IMR-90 (cell line): ENCODE measurements around the gene SIK3. TPM values are rescaled to one million over a fixed set of nuclear protein-coding genes. Genes with fewer than 3 reads are reported as not detected.

Source experiments
- ATAC-seq: fragments of 200-7000 bp; cut with Tn5 transposase; 2 replicates; pipeline ENCODE4 v1.9.1; 2020; ENCODE audit warnings: low read depth, mild to moderate bottlenecking, moderate library complexity
- BruUV-seq: library from RNA; stranded (reverse); fragments of 400-500 nt; replicated peaks from 2 replicates; lab custom pipeline; 2021; lab: Mats Ljungman, UMichigan
- CTCF ChIA-PET: fragments of 300-600 bp; formaldehyde crosslinking; extraction: SDS; loops from one replicate; lab custom pipeline; 2021; ENCODE audit warnings: antibody characterized with exemption; lab: Yijun Ruan, JAX
- POLR2A ChIA-PET: fragments of 300-600 bp; sonication (Branson Sonifier 250); formaldehyde crosslinking; loops from one replicate; lab custom pipeline; 2022; ENCODE audit warnings: antibody characterized with exemption; ENCODE audit not compliant: unreplicated experiment; lab: Charles Lee
- DNase-seq: peaks from one replicate; pipeline ENCODE4 v3.0.0; 2013
- H2AFZ ChIP-seq: replicated peaks from 2 replicates; pipeline ENCODE3; 2013; ENCODE audit warnings: low read length, mild to moderate bottlenecking; ENCODE audit not compliant: poor library complexity
- H2AK5ac ChIP-seq: 2 replicates; pipeline ENCODE4 v1.6.1; 2013; ENCODE audit warnings: low read depth, low read length, inconsistent platforms
- H2AK9ac ChIP-seq: replicated peaks from 2 replicates; pipeline ENCODE3; 2013; ENCODE audit warnings: mild to moderate bottlenecking, low read depth, low read length, moderate library complexity; ENCODE audit not compliant: poor library complexity
- H2BK120ac ChIP-seq: 2 replicates; pipeline ENCODE4 v1.6.1; 2013; ENCODE audit warnings: low read depth, low read length, inconsistent platforms
- H2BK15ac ChIP-seq: 3 replicates; pipeline ENCODE4 v1.6.1; 2013; ENCODE audit warnings: low read depth, low read length, inconsistent platforms
- H2BK20ac ChIP-seq: 2 replicates; pipeline ENCODE4 v1.6.1; 2013; ENCODE audit warnings: low read depth, mild to moderate bottlenecking, inconsistent platforms, low read length, moderate library complexity
- H2BK5ac ChIP-seq: 2 replicates; pipeline ENCODE4 v1.6.1; 2013; ENCODE audit warnings: mild to moderate bottlenecking, low read depth, low read length, inconsistent platforms; ENCODE audit not compliant: poor library complexity, severe bottlenecking
- H3K14ac ChIP-seq: replicated peaks from 2 replicates; pipeline ENCODE4 v1.6.1; 2013; ENCODE audit warnings: low read depth, low read length, inconsistent platforms
- H3K18ac ChIP-seq: 2 replicates; pipeline ENCODE4 v1.6.1; 2013; ENCODE audit warnings: low read depth, low read length, control low read depth
- H3K23ac ChIP-seq: 2 replicates; pipeline ENCODE4 v1.6.1; 2013; ENCODE audit warnings: low read depth, low read length, inconsistent platforms
- H3K27ac ChIP-seq: 2 replicates; pipeline ENCODE4 v1.5.1; 2013; ENCODE audit warnings: mild to moderate bottlenecking, control low read depth, low read length; ENCODE audit not compliant: insufficient read depth
- H3K27me3 ChIP-seq: 2 replicates; pipeline ENCODE4 v1.6.1; 2013; ENCODE audit warnings: low read length; ENCODE audit not compliant: control insufficient read depth, insufficient read depth
- H3K36me3 ChIP-seq: 2 replicates; pipeline ENCODE4 v1.6.1; 2013; ENCODE audit warnings: low read length, mixed read lengths; ENCODE audit not compliant: control insufficient read depth, insufficient read depth
- H3K4ac ChIP-seq: 2 replicates; pipeline ENCODE4 v1.6.1; 2013; ENCODE audit warnings: low read depth, low read length, inconsistent platforms
- H3K4me1 ChIP-seq: 2 replicates; pipeline ENCODE4 v1.6.1; 2013; ENCODE audit warnings: low read length, mixed read lengths; ENCODE audit not compliant: control insufficient read depth, insufficient read depth
- H3K4me2 ChIP-seq: 2 replicates; pipeline ENCODE4 v1.6.1; 2013; ENCODE audit warnings: low read depth, mild to moderate bottlenecking, control low read depth, low read length, moderate library complexity
- H3K4me3 ChIP-seq: 2 replicates; pipeline ENCODE4 v1.5.1; 2013; ENCODE audit warnings: low read depth, mild to moderate bottlenecking, control low read depth, low read length, moderate library complexity; ENCODE audit not compliant: insufficient read depth
- H3K56ac ChIP-seq: 2 replicates; pipeline ENCODE4 v1.6.1; 2013; ENCODE audit warnings: low read length, inconsistent platforms; ENCODE audit not compliant: insufficient read depth; ENCODE audit errors: extremely low read depth
- H3K79me1 ChIP-seq, 2 experiments: 2 replicates each; pipeline ENCODE4 v1.6.1; 2013; ENCODE audit warnings: low read length in 2 of 2, inconsistent platforms in 1 of 2, low read depth in 1 of 2
- H3K9ac ChIP-seq: 2 replicates; pipeline ENCODE4 v1.6.1; 2013; ENCODE audit warnings: low read depth, low read length, control low read depth
- H3K9me1 ChIP-seq: 2 replicates; pipeline ENCODE4 v1.6.1; 2013; ENCODE audit warnings: low read length, inconsistent platforms; ENCODE audit not compliant: insufficient read depth
- H3K9me3 ChIP-seq: 2 replicates; pipeline ENCODE4 v1.6.1; 2013; ENCODE audit warnings: low read length; ENCODE audit not compliant: control insufficient read depth, insufficient read depth
- H4K20me1 ChIP-seq: 2 replicates; pipeline ENCODE4 v1.6.1; 2013; ENCODE audit warnings: low read length, inconsistent platforms; ENCODE audit not compliant: insufficient read depth
- H4K5ac ChIP-seq: 2 replicates; pipeline ENCODE4 v1.6.1; 2013; ENCODE audit warnings: mild to moderate bottlenecking, low read depth, low read length, control low read depth
- H4K8ac ChIP-seq, 2 experiments: 2 replicates each; pipeline ENCODE4 v1.6.1; 2013; ENCODE audit warnings: low read depth in 2 of 2, low read length in 2 of 2, control low read depth in 1 of 2, inconsistent platforms in 1 of 2
- H4K91ac ChIP-seq: 2 replicates; pipeline ENCODE4 v1.6.1; 2013; ENCODE audit warnings: low read depth, low read length, inconsistent platforms; ENCODE audit not compliant: insufficient read depth
- BHLHE40 ChIP-seq: fragments of 150-350 bp; IDR thresholded peaks from 2 replicates; pipeline ENCODE4 v1.6.1; 2016; ENCODE audit warnings: mild to moderate bottlenecking, low read depth, low read length
- CHD1 ChIP-seq: IDR thresholded peaks from 2 replicates; pipeline ENCODE4 v1.6.1; 2012; ENCODE audit warnings: low read depth, low read length, improper control_type of control experiment
- MAZ ChIP-seq: IDR thresholded peaks from 2 replicates; pipeline ENCODE4 v1.6.1; 2012; ENCODE audit warnings: low read depth, mild to moderate bottlenecking, low read length, improper control_type of control experiment, moderate library complexity, borderline replicate concordance
- NFE2L2 ChIP-seq: fragments of 150-350 bp; IDR thresholded peaks from 2 replicates; pipeline ENCODE4 v1.6.1; 2016; ENCODE audit warnings: low read depth, mild to moderate bottlenecking, low read length
- POLR2A ChIP-seq: IDR thresholded peaks from 2 replicates; pipeline ENCODE4 v1.6.1; 2012; ENCODE audit warnings: mild to moderate bottlenecking, low read depth, low read length
- RCOR1 ChIP-seq: IDR thresholded peaks from 2 replicates; pipeline ENCODE4 v1.6.1; 2012; ENCODE audit warnings: mild to moderate bottlenecking, low read length, improper control_type of control experiment; ENCODE audit not compliant: insufficient replicate concordance
- RFX5 ChIP-seq: IDR thresholded peaks from 2 replicates; pipeline ENCODE4 v1.8.0; 2012; ENCODE audit warnings: low read depth, mild to moderate bottlenecking, low read length, moderate library complexity
- SMC3 ChIP-seq: fragments of 150-350 bp; IDR thresholded peaks from 2 replicates; pipeline ENCODE4 v1.6.1; 2016; ENCODE audit warnings: low read depth, mild to moderate bottlenecking, antibody characterized with exemption, low read length, moderate library complexity
- WGBS, 2 experiments: methylation state at CpG; one replicate each; pipeline versions ENCODE4 v1.1.5 to v1.1.7; 2013; ENCODE audit warnings: missing lambda C conversion rate in 2 of 2; ENCODE audit not compliant: insufficient read length in 1 of 2; ENCODE audit errors: extremely low coverage in 2 of 2; 5-methylcytosine and 5-hydroxymethylcytosine counted together
- dilution Hi-C: fragments of 300-500 bp; cut with HindIII; formaldehyde crosslinking; loops from one replicate; pipeline ENCODE4 v1.14.3; 2018; ENCODE audit warnings: low sequenced_read_pairs; ENCODE audit not compliant: unreplicated experiment
- in situ Hi-C: fragments of 300-500 bp; cut with MboI; formaldehyde crosslinking; loops from 3 replicates; pipeline ENCODE4 v1.14.3; 2019; ENCODE audit warnings: low sequenced_read_pairs, inconsistent platforms, mixed read lengths
- intact Hi-C: fragments of 100-400 bp; cut with micrococcal nuclease; formaldehyde crosslinking; loops from 2 replicates; pipeline ENCODE4 v1.10.0; 2022
- polyA plus RNA-seq, 3 experiments: library from polyadenylated mRNA; depleted of rRNA; stranded (reverse); fragments of >200 nt; gene quantifications; 2 replicates each; pipeline ENCODE4 v1.2.3, GENCODE V29; 2012; ENCODE audit warnings: low replicate concordance in 1 of 3
- total RNA-seq: library from RNA; depleted of rRNA; stranded (reverse); fragments of >200 nt; gene quantifications from 2 replicates; pipeline ENCODE4 v1.2.3, GENCODE V29; 2012
- TF ChIP-seq, protein P1 (sequence below): fragments of 150-350 bp; IDR thresholded peaks from 2 replicates; pipeline ENCODE4 v1.6.1; 2017; ENCODE audit warnings: mild to moderate bottlenecking, antibody characterized with exemption, low read length, low read depth

Gene SIK3
- total and polyA plus RNA-seq, 2 of the 4 experiments (the other 2 are of a cell fraction), result 8.2 to 9.1 TPM

DNA sequence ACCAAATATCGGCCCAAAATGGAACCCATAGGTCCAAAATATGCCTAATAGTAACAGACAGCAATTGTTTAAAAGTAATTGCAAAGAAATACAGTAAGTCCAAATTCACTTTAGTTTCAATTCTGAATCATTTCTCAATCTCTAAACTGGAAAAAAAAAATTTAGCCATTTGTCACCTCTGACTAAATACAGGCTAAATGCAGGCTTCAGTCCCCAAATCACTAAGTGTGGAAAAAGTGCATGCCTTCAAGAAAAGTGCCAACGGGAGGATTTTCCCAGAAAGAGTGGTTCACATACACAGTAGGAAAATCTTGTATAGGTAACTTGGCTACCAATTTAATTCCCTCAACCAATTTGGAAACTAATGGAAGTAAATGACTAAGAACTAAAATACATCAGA, 35.7 kb downstream of the SIK3 start:
- POLR2A ChIA-PET, result no interaction called here
- Histone ChIP-seq H3K56ac (no peak overlapping the region), H4K20me1 (peaks cover 14% of the 10 kb centered on the region; the same call in 1 of the 2 replicates)

More for the DNA sequence above, 35.7 kb downstream of the SIK3 start:
- no peak overlapping the region for H3K4ac ChIP-seq
- H3K18ac ChIP-seq, result no peak overlapping the region
- H2AK9ac ChIP-seq, result no peak overlapping the region
- in situ Hi-C loops, result no loop called here
- H3K79me1 ChIP-seq, result peaks cover 20 to 61% of the 10 kb centered on the region in 2 experiments
- no peak overlapping the region for H2BK120ac ChIP-seq
- no CpG with 5 or more reads among the region's 2 CpGs for WGBS, 2 experiments
- no peaks in the 10 kb centered on the region for H3K9me3 ChIP-seq
- no peak overlapping the region for H4K8ac ChIP-seq
- H2BK5ac ChIP-seq, result no peak overlapping the region
- no peak overlapping the region for H3K14ac ChIP-seq
- intact Hi-C loops, result no loop called here
- no peak overlapping the region for H3K27ac ChIP-seq
- H3K36me3 ChIP-seq, result no peaks in the 10 kb centered on the region
- H3K23ac ChIP-seq, result no peak overlapping the region
- TF ChIP-seq, protein P1, sequence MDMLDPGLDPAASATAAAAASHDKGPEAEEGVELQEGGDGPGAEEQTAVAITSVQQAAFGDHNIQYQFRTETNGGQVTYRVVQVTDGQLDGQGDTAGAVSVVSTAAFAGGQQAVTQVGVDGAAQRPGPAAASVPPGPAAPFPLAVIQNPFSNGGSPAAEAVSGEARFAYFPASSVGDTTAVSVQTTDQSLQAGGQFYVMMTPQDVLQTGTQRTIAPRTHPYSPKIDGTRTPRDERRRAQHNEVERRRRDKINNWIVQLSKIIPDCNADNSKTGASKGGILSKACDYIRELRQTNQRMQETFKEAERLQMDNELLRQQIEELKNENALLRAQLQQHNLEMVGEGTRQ, result no peak
- TF ChIP-seq MAZ (no peak), SMC3 (no peak), CHD1 (no peak), NFE2L2 (no peak), POLR2A (no peak), RCOR1 (no peak), BHLHE40 (no peak), RFX5 (no peak)
- no peak overlapping the region for H2BK20ac ChIP-seq
- H4K5ac ChIP-seq, result no peak overlapping the region
- H3K4me1 ChIP-seq, result peaks cover 5% of the 10 kb centered on the region; the same call in 1 of the 2 replicates
- no peaks in the 10 kb centered on the region for H3K27me3 ChIP-seq
- no peak for ATAC-seq
- no peaks in the 10 kb centered on the region for H3K9me1 ChIP-seq
- H4K91ac ChIP-seq, result no peak overlapping the region
- dilution Hi-C loops, result no loop called here
- no peak for DNase-seq
- CTCF ChIA-PET, result no interaction called here
- no peak overlapping the region for H3K4me3 ChIP-seq
- H3K4me2 ChIP-seq, result no peak overlapping the region
- H2BK15ac ChIP-seq, result no peak overlapping the region
- no TSS peak for BruUV-seq
- H2AFZ ChIP-seq, result no peak overlapping the region
- no peak overlapping the region for H2AK5ac ChIP-seq
- no peak overlapping the region for H3K9ac ChIP-seq
